Measurements from ENCODE around the gene C16orf74.

The C16orf74 gene

GRCh38 chr16:85695196-85696128, 55.4 kb downstream of the C16orf74 start:
- no peak for DNase-seq (ENCODE audit: low read depth)

- no peak for DNase-seq (ENCODE audit: low read depth)
Observed at GRCh38 chr16:85690469-85691064, 60.3 kb downstream of the C16orf74 start.

- no peak for DNase-seq (ENCODE audit: low read depth)
Observed at GRCh38 chr16:85689950-85690320, 61.0 kb downstream of the C16orf74 start.

GRCh38 chr16:85689285-85689949, 61.5 kb downstream of the C16orf74 start:
- DNase-seq (ENCODE audit: low read depth), result no peak

- peak; percentile 86 for DNase-seq (ENCODE audit: low read depth)
Observed at GRCh38 chr16:85688586-85689284, 62.2 kb downstream of the C16orf74 start, which contains the start of gene GINS2. TSS of gene GINS2 (minus strand) at chr16:85688954. CDS start at chr16:85688898, 56 bp downstream.

GRCh38 chr16:85687651-85688471, 63.0 kb downstream of the C16orf74 start:
- DNase-seq (ENCODE audit: low read depth), result no peak

DNA sequence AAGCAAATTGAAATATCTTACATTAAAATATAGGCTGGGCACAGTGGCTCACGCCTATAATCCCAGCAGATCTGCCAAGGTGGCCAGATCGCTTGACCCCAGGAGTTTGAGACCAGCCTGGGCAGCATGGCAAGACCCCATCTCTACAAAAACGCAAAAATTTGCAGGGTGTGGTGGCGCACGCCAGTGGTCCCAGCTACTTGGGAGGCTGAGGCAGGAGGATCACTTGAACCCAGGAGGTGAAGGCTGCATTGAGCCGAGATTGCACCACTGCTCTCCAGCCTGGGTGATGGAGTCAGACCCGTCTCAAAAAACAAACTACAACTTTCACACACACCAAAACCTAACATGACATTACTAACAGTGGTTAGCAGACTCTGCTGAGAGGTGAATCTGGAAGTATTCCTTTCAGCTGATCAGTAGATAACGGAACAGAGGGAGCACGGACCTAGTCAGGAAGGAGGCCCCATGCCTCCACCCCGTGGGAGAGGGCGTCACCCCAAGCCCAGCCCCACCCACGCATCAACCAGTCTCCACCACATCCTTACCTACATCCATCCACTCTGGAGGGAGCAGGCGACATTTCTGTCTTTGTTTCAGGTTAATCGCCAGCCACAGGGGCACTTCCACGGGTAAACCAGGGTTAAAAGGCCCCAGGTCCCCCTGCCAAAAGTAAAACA, 63.8 kb downstream of the C16orf74 start:
- no peak for DNase-seq (ENCODE audit: low read depth)

DNA sequence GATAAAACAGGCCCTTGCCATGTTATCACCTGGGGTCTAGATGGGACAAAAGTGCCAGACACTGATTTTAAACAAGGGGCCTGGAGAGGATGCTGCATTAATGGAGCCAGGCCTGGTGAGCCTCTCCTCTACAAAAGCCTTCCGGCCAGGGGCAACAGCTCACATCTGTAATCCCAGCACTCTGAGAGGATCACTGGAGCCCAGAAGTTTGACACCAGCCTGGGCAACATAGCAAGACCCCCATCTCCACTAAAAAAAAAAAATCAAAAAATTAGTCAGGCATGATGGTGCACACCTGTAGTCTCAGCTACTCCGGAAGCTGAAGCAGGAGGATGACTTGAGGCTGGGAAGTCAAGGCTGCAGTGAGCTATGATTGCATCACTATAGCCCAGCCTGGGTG, 65.6 kb downstream of the C16orf74 start:
- no peak for DNase-seq (ENCODE audit: low read depth)

DNA sequence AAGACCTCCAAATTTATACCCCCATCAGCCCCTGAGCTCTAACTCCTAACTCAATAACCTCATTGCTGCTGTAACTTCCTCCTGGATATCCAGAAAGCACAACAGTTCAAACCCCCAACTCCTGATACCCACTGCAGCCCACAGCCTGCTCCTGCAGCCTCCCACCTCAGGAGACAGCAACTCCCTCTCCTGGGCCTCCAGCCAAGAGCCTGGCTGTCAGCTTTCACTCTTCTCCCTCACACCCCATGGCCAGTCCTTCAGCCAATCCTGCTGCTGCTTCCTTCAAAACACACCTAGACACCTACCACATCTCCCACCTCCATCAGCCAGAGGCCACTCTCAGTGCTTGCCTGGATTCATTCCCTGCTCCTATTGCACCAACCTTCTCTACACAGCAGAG, 67.5 kb downstream of the C16orf74 start:
- no peak for DNase-seq (ENCODE audit: low read depth)

DNA sequence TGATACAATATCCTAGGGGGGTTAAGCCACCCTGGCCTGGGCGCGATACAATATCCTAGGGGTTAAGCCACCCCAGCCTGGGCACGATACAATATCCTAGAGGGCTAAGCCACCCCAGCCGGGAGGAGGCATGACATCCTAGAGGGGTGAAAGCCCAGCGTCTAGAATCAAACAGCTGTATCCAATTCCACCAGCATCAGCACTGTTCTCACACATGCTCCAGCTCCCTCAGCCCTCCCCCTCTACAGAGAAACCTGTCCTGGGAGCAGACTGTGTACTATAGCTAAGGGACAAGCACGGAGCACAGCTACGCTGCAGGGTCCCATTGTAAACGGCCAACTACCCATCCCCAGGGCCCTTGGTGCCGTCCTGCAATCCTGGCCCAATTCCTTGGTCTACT, 68.4 kb downstream of the C16orf74 start:
- DNase-seq (ENCODE audit: low read depth), result no peak

- no peak for DNase-seq (ENCODE audit: low read depth)
Observed at GRCh38 chr16:85681255-85681654, 69.6 kb downstream of the C16orf74 start.

DNA sequence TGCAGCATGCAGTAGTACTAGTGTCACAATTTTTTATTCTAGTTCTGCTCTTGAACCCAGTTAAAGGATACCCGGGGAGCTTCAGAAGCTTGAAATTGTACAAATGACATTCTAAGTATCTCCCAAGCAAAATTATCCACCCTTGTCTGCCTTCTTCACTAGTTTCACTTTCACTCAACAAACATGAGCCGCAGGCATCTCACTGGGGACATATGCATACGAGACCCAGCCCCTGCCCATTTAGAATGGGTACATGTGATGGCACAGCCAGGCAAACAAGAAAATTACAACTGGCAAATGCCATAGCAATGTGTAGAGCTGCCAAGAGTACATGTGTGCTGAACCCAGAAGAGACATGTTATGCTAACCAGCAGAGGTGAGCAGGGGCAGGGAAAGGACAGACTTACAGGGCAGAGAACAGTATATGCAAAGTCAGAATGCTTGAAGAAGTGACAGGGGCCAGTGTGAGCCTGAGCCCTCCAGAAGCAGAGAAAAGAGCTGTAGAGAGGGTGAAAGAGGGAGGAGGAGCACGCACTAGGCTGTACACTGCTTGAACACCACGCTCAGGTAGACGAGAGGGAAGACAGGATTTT, 70.4 kb downstream of the C16orf74 start:
- DNase-seq (ENCODE audit: low read depth), result no peak

DNA sequence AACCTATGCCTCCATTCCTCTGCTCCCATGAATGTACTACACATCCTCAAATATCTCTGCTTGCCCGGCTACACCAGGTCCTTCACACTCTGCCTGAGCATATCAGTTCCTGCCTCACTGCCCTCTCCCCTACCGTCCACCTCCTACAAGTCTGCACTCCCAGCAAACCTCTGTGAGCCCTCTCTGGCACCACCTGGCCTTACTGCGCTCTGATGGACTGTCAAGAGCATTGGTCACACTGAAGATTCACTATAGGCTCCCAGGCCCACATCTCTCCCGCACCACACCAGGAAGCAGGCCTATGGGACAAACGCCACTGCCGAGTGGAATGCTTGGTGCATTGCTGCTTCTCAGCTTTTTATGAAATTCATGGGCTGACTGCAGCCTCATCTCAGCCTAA, 71.0 kb downstream of the C16orf74 start:
- no peak for DNase-seq (ENCODE audit: low read depth)

DNA sequence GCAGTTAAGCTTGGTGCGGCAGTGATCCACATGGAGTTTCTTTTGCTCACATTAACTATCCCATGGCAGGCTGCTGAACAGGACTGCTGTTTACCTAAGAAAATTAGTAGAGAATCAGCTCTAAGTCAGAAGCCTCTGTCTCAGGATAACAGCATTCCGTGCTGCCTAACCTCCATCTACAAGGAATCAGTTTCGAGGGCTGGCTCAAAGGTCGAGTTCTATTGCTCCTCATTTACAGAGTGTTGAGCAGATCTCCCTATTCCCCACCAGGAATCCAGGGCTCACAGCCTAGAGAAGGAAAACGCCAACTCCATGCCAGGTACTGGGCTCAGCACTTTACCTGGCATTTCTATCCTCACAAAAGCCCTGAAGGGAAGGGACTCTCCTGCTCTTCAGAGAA, 72.1 kb downstream of the C16orf74 start:
- no peak for DNase-seq (ENCODE audit: low read depth)

GRCh38 chr16:85678016-85678415, 72.9 kb downstream of the C16orf74 start:
- DNase-seq (ENCODE audit: low read depth), result no peak

- DNase-seq (ENCODE audit: low read depth), result no peak
Observed at GRCh38 chr16:85677383-85677967, 73.4 kb downstream of the C16orf74 start.

DNA sequence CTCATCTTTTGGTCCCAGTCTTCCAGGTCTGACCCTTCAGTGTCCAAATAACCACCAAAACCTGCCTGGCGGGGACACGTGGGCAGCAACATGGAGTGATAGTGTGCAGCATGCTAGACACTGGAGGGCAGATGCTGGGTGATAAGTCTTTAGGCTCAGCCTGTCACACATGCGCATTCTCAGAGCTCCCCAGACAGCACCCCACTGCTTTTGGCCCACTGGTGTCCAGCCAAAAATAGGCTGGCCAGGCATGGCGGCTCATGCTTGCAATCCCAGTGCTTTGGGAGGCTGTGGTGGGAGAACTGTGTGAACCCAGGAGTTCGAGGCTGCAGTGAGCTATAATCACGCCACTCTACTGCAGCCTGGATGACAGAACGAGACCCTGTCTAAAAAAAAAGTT, 74.4 kb downstream of the C16orf74 start:
- DNase-seq (ENCODE audit: low read depth), result no peak

DNA sequence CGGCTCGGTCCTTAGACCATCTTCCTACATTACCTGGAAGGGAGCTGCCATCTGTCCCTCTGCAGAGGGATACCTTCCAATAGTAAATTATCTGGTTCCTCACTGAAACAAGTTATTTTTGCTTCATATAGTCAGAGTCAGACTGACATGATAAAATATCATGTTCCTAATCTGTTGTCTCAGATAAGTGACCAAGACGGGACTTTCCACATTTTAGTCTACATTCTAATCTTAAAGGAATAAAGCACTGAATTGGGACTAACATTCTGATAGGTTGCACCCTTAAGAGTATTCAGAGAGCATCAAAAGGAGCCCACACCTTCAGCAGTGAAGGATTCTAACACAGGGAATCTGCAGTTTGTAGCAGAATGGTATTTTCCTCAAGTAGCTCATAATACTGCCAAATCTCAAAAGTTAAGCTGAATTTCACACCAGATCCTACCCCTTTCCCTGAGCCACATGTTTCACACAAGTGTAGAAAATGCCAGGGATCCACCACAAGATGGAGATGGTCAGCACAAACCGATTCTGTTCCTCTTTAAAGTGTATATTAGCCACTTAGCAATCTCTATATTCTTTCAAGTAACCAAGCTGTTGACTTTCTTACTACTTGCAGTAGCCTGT, 75.5 kb downstream of the C16orf74 start:
- no peak for DNase-seq (ENCODE audit: low read depth)

GRCh38 chr16:85674828-85675227, 76.1 kb downstream of the C16orf74 start:
- DNase-seq (ENCODE audit: low read depth), result no peak

DNA sequence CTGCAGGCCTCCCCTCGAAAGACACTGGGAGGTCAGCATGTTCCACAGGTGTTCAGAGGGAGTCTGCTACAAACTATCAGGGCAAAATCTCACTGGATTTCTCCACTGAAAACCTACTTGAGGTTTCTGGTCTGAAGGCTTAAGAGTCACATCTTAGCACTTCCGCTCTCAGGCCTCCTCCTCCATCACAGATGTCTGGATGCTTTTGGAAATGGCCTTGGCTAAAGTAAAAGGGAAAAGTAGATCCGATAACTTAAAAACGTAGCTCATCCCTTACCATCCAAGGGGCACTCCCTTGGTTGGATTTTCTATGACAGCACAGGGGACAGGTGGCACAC, 76.5 kb downstream of the C16orf74 start:
- DNase-seq (ENCODE audit: low read depth), result no peak

Measured in T follicular helper cell (primary cell).